ENCODE data around the gene ABCA2. TPM values are rescaled to one million over a fixed set of nuclear protein-coding genes. Genes with fewer than 3 reads are reported as not detected.

The ABCA2 gene
- total RNA-seq, 2 donors from 2014 or later, result 28.3 to 28.5 TPM

DNA sequence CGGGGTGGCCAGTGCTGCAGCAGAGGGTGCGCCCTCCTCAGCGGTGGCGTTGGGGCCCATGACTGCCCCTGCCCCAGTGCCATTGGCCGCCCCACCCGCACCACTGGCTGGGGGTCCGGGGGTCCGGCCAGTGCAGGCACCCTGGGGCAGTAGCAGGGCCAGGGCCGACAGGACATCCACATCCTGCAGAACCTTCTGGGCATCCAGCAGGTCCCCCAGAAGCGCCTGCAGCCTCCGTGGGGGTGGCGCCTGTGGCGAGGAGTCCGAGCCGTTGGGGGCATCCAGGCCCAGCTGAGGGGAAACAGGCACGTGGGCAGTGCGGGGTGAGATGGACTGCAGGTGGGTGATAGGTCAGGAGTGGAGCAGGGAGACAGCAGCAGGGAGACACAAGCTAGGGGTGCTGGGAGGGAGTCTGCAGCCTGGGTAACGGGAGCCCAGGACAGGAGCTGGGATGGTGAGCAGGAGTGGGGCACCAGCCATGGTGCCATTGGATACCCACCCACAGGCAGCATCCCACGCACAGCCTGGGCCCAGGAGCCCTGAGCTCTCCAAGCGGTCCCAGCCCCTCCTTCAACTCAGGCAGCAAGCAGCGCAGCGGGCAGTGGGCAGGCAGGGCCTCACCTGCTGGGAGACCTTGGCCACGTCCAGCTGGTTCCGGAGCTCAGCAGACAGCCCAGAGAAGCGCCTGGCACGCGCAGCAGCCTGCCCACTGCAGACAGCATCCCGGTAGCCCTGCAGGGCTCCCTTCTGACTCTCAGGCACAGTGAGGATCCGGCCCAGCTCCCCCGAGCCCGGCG, 7.1 kb downstream of the ABCA2 start:
- Histone ChIP-seq H3K27ac (no peak overlapping the region), H3K4me1 (no peaks in the 10 kb centered on the region), H3K4me3 (no peak overlapping the region), H3K27me3 (no peaks in the 10 kb centered on the region), H3K9me3 (no peaks in the 10 kb centered on the region), H3K36me3 (peaks cover 20% of the 10 kb centered on the region)
- no peak for DNase-seq (ENCODE audit: low spot score)
- TF ChIP-seq, protein P1, sequence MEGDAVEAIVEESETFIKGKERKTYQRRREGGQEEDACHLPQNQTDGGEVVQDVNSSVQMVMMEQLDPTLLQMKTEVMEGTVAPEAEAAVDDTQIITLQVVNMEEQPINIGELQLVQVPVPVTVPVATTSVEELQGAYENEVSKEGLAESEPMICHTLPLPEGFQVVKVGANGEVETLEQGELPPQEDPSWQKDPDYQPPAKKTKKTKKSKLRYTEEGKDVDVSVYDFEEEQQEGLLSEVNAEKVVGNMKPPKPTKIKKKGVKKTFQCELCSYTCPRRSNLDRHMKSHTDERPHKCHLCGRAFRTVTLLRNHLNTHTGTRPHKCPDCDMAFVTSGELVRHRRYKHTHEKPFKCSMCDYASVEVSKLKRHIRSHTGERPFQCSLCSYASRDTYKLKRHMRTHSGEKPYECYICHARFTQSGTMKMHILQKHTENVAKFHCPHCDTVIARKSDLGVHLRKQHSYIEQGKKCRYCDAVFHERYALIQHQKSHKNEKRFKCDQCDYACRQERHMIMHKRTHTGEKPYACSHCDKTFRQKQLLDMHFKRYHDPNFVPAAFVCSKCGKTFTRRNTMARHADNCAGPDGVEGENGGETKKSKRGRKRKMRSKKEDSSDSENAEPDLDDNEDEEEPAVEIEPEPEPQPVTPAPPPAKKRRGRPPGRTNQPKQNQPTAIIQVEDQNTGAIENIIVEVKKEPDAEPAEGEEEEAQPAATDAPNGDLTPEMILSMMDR (IDR thresholded peaks at IDR 0.05), result no peak

DNA sequence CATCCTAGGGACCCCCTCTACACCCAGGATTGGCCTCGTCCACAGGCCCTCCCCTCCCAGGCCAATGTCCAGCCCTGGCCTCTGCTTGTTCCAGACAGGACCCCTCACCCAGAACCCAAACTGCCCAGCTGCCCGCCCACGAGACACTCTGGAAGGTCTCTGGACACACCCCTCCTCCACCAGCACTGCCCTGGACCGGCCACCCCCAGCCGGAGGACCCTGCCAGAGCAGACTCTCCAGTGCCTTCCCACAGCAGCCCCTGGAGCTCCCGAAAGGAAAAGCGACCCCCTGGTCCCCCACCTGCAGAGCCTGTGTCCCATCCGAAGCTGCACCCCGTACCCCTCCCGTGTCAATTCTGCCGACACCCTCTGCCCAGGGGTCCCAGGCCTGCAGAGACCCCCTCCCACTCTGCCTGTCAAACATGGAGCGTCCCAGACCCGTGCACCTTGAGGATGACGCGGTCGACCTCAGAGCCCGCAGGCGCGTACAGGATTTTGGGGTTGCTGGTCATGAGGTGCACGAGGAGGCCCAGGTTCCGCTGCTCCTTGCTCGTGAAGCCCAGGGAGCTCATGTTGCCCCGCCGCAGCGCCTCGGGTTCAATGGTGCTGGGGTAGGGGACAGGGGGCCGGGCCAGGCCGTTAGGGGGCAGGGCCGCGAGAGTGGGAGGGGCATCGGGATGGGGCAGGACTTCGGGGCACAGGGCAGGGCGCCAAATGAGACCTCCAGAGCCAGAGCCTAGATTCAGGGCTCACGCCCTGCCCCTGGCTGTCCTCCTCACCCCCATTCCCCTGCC, 8.0 kb downstream of the ABCA2 start:
- DNase-seq (ENCODE audit: low spot score), result no peak
- Histone ChIP-seq H3K27ac (no peak overlapping the region), H3K4me1 (no peaks in the 10 kb centered on the region), H3K4me3 (no peak overlapping the region), H3K36me3 (peaks cover 28% of the 10 kb centered on the region), H3K9me3 (no peaks in the 10 kb centered on the region), H3K27me3 (no peaks in the 10 kb centered on the region)
- TF ChIP-seq, protein P1 (IDR thresholded peaks at IDR 0.05), result no peak

DNA sequence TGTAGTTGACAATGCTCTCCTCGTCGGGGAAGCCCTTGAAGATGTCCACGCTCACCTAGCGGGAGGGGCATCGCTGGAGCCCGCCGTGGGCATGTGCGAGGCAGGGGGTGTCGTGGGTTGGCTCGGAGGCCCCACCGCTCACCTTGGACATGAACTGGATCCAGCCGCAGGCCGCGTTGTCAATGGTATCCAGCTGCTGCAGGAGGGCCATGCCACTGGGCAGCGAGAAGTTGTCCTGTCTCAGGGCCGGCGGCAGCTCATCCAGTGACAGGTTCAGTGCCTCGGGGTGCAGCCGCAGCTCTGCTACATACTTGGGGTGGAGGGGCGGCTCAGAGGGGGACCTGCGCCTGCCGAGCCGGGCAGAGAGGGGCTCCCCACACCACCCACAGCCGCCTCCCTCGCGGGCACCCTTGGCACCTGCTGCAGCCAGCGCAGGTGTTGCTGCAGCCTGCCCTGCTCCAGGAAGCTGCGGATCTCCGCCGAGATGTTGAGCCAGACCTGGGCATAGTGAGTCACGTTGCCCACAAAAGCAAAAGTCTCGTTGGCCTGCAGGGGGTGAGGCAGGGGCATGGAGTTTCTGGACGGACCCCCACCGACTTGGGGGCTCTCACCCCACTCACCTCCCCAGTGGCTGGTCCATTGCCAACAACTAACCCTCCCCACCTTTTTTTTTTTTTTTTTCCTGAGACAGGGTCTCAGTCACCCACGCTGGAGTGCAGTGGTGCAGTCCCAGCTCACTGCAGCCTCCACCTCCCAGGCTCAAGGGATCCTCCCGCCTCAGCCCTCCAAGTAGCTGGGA, 9.1 kb downstream of the ABCA2 start:
- no peaks in the 10 kb centered on the region for H3K4me1 ChIP-seq
- DNase-seq (ENCODE audit: low spot score), result no peak
- peaks cover 29% of the 10 kb centered on the region for H3K36me3 ChIP-seq
- H3K4me3 ChIP-seq, result no peak overlapping the region
- no peaks in the 10 kb centered on the region for H3K9me3 ChIP-seq
- TF ChIP-seq, protein P1 (IDR thresholded peaks at IDR 0.05), result no peak
- H3K27ac ChIP-seq, result no peak overlapping the region
- no peaks in the 10 kb centered on the region for H3K27me3 ChIP-seq

DNA sequence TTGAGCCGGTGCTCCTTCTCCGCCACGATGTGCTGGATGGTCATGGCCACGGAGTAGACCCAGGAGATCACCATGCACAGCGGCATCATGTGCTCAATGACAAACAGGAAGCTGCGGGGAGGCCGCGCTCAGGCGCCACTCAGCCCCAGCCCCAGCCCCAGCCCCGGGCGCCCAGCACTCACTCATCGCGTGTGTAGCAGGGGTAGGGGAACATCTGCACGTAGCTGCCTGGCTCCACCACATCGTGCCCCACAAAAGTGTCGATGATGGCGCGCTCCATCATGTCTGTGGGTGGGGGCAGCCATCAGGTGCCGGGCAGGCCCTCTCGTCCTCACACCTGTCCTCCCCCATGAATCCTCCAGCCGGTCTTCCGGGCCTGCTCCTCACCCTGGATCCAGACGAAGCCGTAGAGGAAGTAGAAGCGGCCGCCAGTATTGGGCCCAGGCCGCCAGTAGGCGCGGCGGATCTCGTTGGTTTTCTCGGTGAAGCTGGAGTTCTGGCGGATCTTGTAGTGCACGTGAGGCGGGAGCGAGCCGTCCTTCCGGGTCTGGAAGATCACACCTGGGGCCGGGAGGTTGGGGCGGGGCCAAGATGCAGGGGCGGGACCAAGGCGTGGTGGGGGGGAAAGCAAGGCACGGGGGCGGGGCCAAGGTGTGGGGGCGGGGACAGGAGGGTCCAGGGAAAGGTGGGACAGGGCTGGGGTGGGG, 10.1 kb downstream of the ABCA2 start:
- H3K27me3 ChIP-seq, result no peaks in the 10 kb centered on the region
- H3K4me3 ChIP-seq, result no peak overlapping the region
- TF ChIP-seq, protein P1 (IDR thresholded peaks at IDR 0.05), result no peak
- no peaks in the 10 kb centered on the region for H3K9me3 ChIP-seq
- no peak for DNase-seq (ENCODE audit: low spot score)
- no peaks in the 10 kb centered on the region for H3K4me1 ChIP-seq
- H3K27ac ChIP-seq, result no peak overlapping the region
- H3K36me3 ChIP-seq, result peaks cover 29% of the 10 kb centered on the region

DNA sequence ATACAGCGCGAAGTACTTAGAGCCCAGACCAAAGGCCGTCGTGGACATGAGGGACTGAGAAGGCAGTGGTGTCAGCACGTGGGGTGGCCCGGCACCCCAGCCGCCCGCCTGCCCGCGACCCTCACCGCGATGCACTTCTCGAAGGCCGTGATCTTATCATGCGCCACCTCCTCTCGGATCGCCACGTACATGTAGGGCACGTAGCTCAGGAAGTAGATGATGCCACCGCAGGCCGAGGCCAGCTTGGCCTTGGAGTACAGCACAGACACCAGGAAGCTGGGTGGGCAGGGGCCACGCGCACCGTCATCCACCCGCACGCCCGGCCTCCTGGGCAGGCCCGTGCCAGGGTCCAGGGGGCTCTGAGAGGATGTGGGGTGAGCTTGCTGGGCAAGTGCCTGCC, 11.0 kb downstream of the ABCA2 start:
- no peak overlapping the region for H3K27ac ChIP-seq
- no peaks in the 10 kb centered on the region for H3K27me3 ChIP-seq
- DNase-seq (ENCODE audit: low spot score), result no peak
- H3K9me3 ChIP-seq, result no peaks in the 10 kb centered on the region
- no peaks in the 10 kb centered on the region for H3K4me1 ChIP-seq
- TF ChIP-seq, protein P1 (IDR thresholded peaks at IDR 0.05), result no peak
- no peak overlapping the region for H3K4me3 ChIP-seq
- peaks cover 34% of the 10 kb centered on the region for H3K36me3 ChIP-seq
